CD8-positive, alpha-beta memory T cell (primary cell): ENCODE measurements around the gene DEPP1. TPM values are rescaled to one million over a fixed set of nuclear protein-coding genes. Genes with fewer than 3 reads are reported as not detected.

Source experiments
- CTCF ChIA-PET: fragments of 350-600 bp; sonication (Branson Sonifier 250); formaldehyde crosslinking; loops from one replicate; lab custom pipeline; 2021; ENCODE audit warnings: antibody characterized with exemption; lab: Charles Lee
- POLR2A ChIA-PET: fragments of 350-600 bp; sonication (Branson Sonifier 250); formaldehyde crosslinking; loops from one replicate; lab custom pipeline; 2021; ENCODE audit warnings: antibody characterized with exemption; lab: Charles Lee
- DNase-seq, 5 donors: peaks; one replicate each; pipeline versions ENCODE4 v3.0.0 to v3.0.0-alpha.2; 2020 to 2022; ENCODE audit warnings: mixed read lengths in 1 of 5
- H3K27ac ChIP-seq: one replicate; pipeline ENCODE4 v1.7.0; 2013; ENCODE audit warnings: low read depth, mild to moderate bottlenecking, low read length, moderate library complexity
- H3K27me3 ChIP-seq: 2 replicates; pipeline ENCODE4 v1.7.0; 2013; ENCODE audit warnings: low read length, mild to moderate bottlenecking; ENCODE audit not compliant: insufficient read depth, poor library complexity, severe bottlenecking
- H3K36me3 ChIP-seq: 2 replicates; pipeline ENCODE4 v1.7.0; 2013; ENCODE audit warnings: mild to moderate bottlenecking, low read length, moderate library complexity; ENCODE audit not compliant: insufficient read depth
- H3K4me1 ChIP-seq: 2 replicates; pipeline ENCODE4 v1.7.0; 2013; ENCODE audit warnings: mild to moderate bottlenecking, low read length, moderate library complexity; ENCODE audit not compliant: insufficient read depth
- H3K4me3 ChIP-seq: 2 replicates; pipeline ENCODE4 v1.7.0; 2013; ENCODE audit warnings: mild to moderate bottlenecking, low read length
- H3K9me3 ChIP-seq: 2 replicates; pipeline ENCODE4 v1.7.0; 2013; ENCODE audit warnings: mild to moderate bottlenecking, low read length
- H3K27ac Mint-ChIP-seq, 8 donors: one replicate each; pipeline ENCODE4 v1.8.0; 2020 to 2021; ENCODE audit warnings: mixed read lengths in 8 of 8, mild to moderate bottlenecking in 6 of 8, inconsistent platforms in 3 of 8, moderate library complexity in 3 of 8
- H3K27me3 Mint-ChIP-seq, 2 donors: one replicate each; pipeline ENCODE4 v1.8.0; 2020 to 2021; ENCODE audit warnings: mixed read lengths in 2 of 2, mild to moderate bottlenecking in 1 of 2, moderate library complexity in 1 of 2
- H3K36me3 Mint-ChIP-seq, 3 donors: one replicate each; pipeline ENCODE4 v1.8.0; 2020 to 2021; ENCODE audit warnings: mixed read lengths in 3 of 3, inconsistent platforms in 1 of 3, mild to moderate bottlenecking in 1 of 3
- H3K4me1 Mint-ChIP-seq, 3 donors: one replicate each; pipeline ENCODE4 v1.8.0; 2020 to 2021; ENCODE audit warnings: mixed read lengths in 3 of 3, inconsistent platforms in 1 of 3, mild to moderate bottlenecking in 1 of 3
- H3K4me3 Mint-ChIP-seq, 7 donors: one replicate each; pipeline ENCODE4 v1.8.0; 2020 to 2021; ENCODE audit warnings: mixed read lengths in 7 of 7, mild to moderate bottlenecking in 6 of 7, moderate library complexity in 4 of 7, inconsistent platforms in 2 of 7
- H3K9me3 Mint-ChIP-seq, 5 donors: one replicate each; pipeline ENCODE4 v1.8.0; 2020 to 2022; ENCODE audit warnings: mixed read lengths in 5 of 5, mild to moderate bottlenecking in 3 of 5, moderate library complexity in 2 of 5, inconsistent platforms in 1 of 5
- polyA plus RNA-seq: library from polyadenylated mRNA; unstranded; fragments of 300-500 nt; fragmentation: Illumina TruSeq; gene quantifications from one replicate; pipeline ENCODE4 v1.2.3, GENCODE V29; 2021
- total RNA-seq, 2 experiments: library from RNA; stranded (reverse); gene quantifications; one replicate each; pipeline ENCODE4 v1.2.3, GENCODE V29; 2021

The DEPP1 gene
- total and polyA plus RNA-seq, 3 experiments from 2014 or later, result 0.11 TPM; not detected in 2

- peaks cover 0 to 3% (median 0%) of the 10 kb centered on the region in 5 donors for H3K9me3 Mint-ChIP-seq
- DNase-seq, result no peak
- CTCF ChIA-PET, result interaction anchor here (1.3 to 2.5 kb wide), 2 partner anchors 16 to 18 kb away, joined by 4 to 8 read pairs; no protein-coding TSS in a partner anchor
These were observed 28.0 kb downstream of the DEPP1 start for GRCh38 chr10:44950326-44951225.

GRCh38 chr10:44949915-44950314 is 28.7 kb downstream of the DEPP1 start:
- Histone ChIP-seq H3K27ac (no peak overlapping the region), H3K4me3 (no peak overlapping the region), H3K27me3 (no peaks in the 10 kb centered on the region), H3K9me3 (no peaks in the 10 kb centered on the region), H3K4me1 (no peaks in the 10 kb centered on the region), H3K36me3 (no peaks in the 10 kb centered on the region)
- no peak overlapping the region for H3K4me3 Mint-ChIP-seq
- peaks cover 4 to 10% (median 8%) of the 10 kb centered on the region in 3 donors for H3K36me3 Mint-ChIP-seq
- peaks cover 3 to 7% (median 7%) of the 10 kb centered on the region in 3 donors for H3K4me1 Mint-ChIP-seq
- no peak overlapping the region for H3K27ac Mint-ChIP-seq
- peaks cover 3 to 8% (median 4%) of the 10 kb centered on the region in 5 donors for H3K9me3 Mint-ChIP-seq
- peaks cover 0 to 7% of the 10 kb centered on the region in 2 donors for H3K27me3 Mint-ChIP-seq
- ChIA-PET POLR2A (no interaction called here), CTCF (interaction anchor here (1.3 to 2.5 kb wide), 2 partner anchors 16 to 17 kb away, joined by 4 to 8 read pairs; no protein-coding TSS in a partner anchor)
- no peak for DNase-seq

More at GRCh38 chr10:44950326-44951225, 28.0 kb downstream of the DEPP1 start:
- Histone ChIP-seq H3K36me3 (no peaks in the 10 kb centered on the region), H3K9me3 (no peaks in the 10 kb centered on the region), H3K4me1 (no peaks in the 10 kb centered on the region), H3K27me3 (no peaks in the 10 kb centered on the region), H3K27ac (no peak overlapping the region), H3K4me3 (no peak overlapping the region)
- Mint-ChIP-seq H3K36me3 (peaks cover 0 to 10% (median 8%) of the 10 kb centered on the region in 3 donors), H3K4me3 (no peak overlapping the region), H3K4me1 (peaks cover 4 to 9% (median 8%) of the 10 kb centered on the region in 3 donors), H3K27ac (peak overlapping the region in 1 of 8 donors; percentile 80), H3K27me3 (peaks cover 0 to 3% of the 10 kb centered on the region in 2 donors)
- POLR2A ChIA-PET, result no interaction called here

GRCh38 chr10:44949127-44949802 is 29.3 kb downstream of the DEPP1 start:
- ChIA-PET CTCF (interaction anchor here (1.3 to 2.5 kb wide), 2 partner anchors 16 to 17 kb away, joined by 4 to 8 read pairs; no protein-coding TSS in a partner anchor), POLR2A (no interaction called here)
- no peak overlapping the region for H3K4me3 Mint-ChIP-seq
- peaks cover 4 to 10% (median 6%) of the 10 kb centered on the region in 3 donors for H3K36me3 Mint-ChIP-seq
- no peak for DNase-seq
- no peaks in the 10 kb centered on the region for H3K4me1 ChIP-seq
- no peaks in the 10 kb centered on the region for H3K36me3 ChIP-seq
- no peak overlapping the region for H3K4me3 ChIP-seq
- peaks cover 9 to 13% (median 9%) of the 10 kb centered on the region in 5 donors for H3K9me3 Mint-ChIP-seq
- no peak overlapping the region for H3K27ac ChIP-seq
- H3K27ac Mint-ChIP-seq, result no peak overlapping the region
- H3K27me3 ChIP-seq, result no peaks in the 10 kb centered on the region
- peaks cover 0 to 9% of the 10 kb centered on the region in 2 donors for H3K27me3 Mint-ChIP-seq
- H3K9me3 ChIP-seq, result peaks cover 2% of the 10 kb centered on the region
- H3K4me1 Mint-ChIP-seq, result peaks cover 0 to 5% (median under 1%) of the 10 kb centered on the region in 3 donors

- H3K4me3 ChIP-seq, result no peak overlapping the region
- H3K4me3 Mint-ChIP-seq, result no peak overlapping the region
- no peak for DNase-seq
- peaks cover 4% of the 10 kb centered on the region for H3K9me3 ChIP-seq
- H3K27me3 ChIP-seq, result no peaks in the 10 kb centered on the region
- CTCF ChIA-PET, result interaction anchor here (2.5 kb wide), 1 partner anchor 16 kb away, joined by 8 read pairs; no protein-coding TSS in a partner anchor
- no peak overlapping the region for H3K27ac ChIP-seq
- peaks cover 12 to 17% (median 14%) of the 10 kb centered on the region in 5 donors for H3K9me3 Mint-ChIP-seq
- peaks cover 0 to 9% of the 10 kb centered on the region in 2 donors for H3K27me3 Mint-ChIP-seq
- no peaks in the 10 kb centered on the region for H3K4me1 ChIP-seq
- POLR2A ChIA-PET, result no interaction called here
- H3K36me3 ChIP-seq, result no peaks in the 10 kb centered on the region
- H3K27ac Mint-ChIP-seq, result no peak overlapping the region
- no peaks in the 10 kb centered on the region for H3K4me1 Mint-ChIP-seq
- H3K36me3 Mint-ChIP-seq, result peaks cover 4 to 9% (median 6%) of the 10 kb centered on the region in 3 donors
These were observed 30.0 kb downstream of the DEPP1 start for GRCh38 chr10:44948642-44949041.

- Mint-ChIP-seq H3K4me3 (no peak overlapping the region), H3K27me3 (peaks cover 4 to 15% of the 10 kb centered on the region in 2 donors), H3K9me3 (peaks cover 17 to 22% (median 20%) of the 10 kb centered on the region in 5 donors), H3K27ac (no peak overlapping the region), H3K4me1 (no peaks in the 10 kb centered on the region), H3K36me3 (peaks cover 2 to 7% (median 6%) of the 10 kb centered on the region in 3 donors)
- Histone ChIP-seq H3K4me1 (no peaks in the 10 kb centered on the region), H3K9me3 (peaks cover 4% of the 10 kb centered on the region), H3K36me3 (no peaks in the 10 kb centered on the region), H3K27ac (no peak overlapping the region), H3K27me3 (no peaks in the 10 kb centered on the region), H3K4me3 (no peak overlapping the region)
- ChIA-PET CTCF (interaction anchor here (2.8 kb wide), 1 partner anchor 15 kb away, joined by 13 read pairs; no protein-coding TSS in a partner anchor), POLR2A (no interaction called here)
- no peak for DNase-seq
These were observed 31.0 kb downstream of the DEPP1 start for GRCh38 chr10:44947371-44948152.

- H3K4me1 ChIP-seq, result no peaks in the 10 kb centered on the region
- no peak overlapping the region for H3K4me3 ChIP-seq
- Mint-ChIP-seq H3K9me3 (peaks cover 20 to 27% (median 22%) of the 10 kb centered on the region in 5 donors), H3K27me3 (peaks cover 7 to 25% of the 10 kb centered on the region in 2 donors), H3K27ac (no peak overlapping the region), H3K4me3 (no peak overlapping the region), H3K4me1 (no peaks in the 10 kb centered on the region), H3K36me3 (peaks cover 2 to 8% (median 4%) of the 10 kb centered on the region in 3 donors)
- peaks cover 4% of the 10 kb centered on the region for H3K9me3 ChIP-seq
- ChIA-PET CTCF (interaction anchor here (2.8 kb wide), 1 partner anchor 14 kb away, joined by 13 read pairs; no protein-coding TSS in a partner anchor), POLR2A (no interaction called here)
- no peaks in the 10 kb centered on the region for H3K27me3 ChIP-seq
- H3K27ac ChIP-seq, result no peak overlapping the region
- H3K36me3 ChIP-seq, result no peaks in the 10 kb centered on the region
- DNase-seq, result no peak
These were observed 32.4 kb downstream of the DEPP1 start for GRCh38 chr10:44946205-44946604.

GRCh38 chr10:44944354-44944753 is 34.3 kb downstream of the DEPP1 start:
- CTCF ChIA-PET, result no interaction called here

More at GRCh38 chr10:44944354-44944753, 34.3 kb downstream of the DEPP1 start:
- Histone ChIP-seq H3K9me3 (peaks cover 4% of the 10 kb centered on the region), H3K27ac (no peak overlapping the region), H3K4me1 (no peaks in the 10 kb centered on the region), H3K27me3 (no peaks in the 10 kb centered on the region), H3K36me3 (no peaks in the 10 kb centered on the region), H3K4me3 (no peak overlapping the region)
- peaks cover 20 to 31% (median 22%) of the 10 kb centered on the region in 5 donors for H3K9me3 Mint-ChIP-seq
- peaks cover 0 to 11% (median 1%) of the 10 kb centered on the region in 3 donors for H3K36me3 Mint-ChIP-seq
- no peaks in the 10 kb centered on the region for H3K4me1 Mint-ChIP-seq
- H3K4me3 Mint-ChIP-seq, result no peak overlapping the region
- no peak overlapping the region for H3K27ac Mint-ChIP-seq
- no peak for DNase-seq
- peaks cover 7 to 36% of the 10 kb centered on the region in 2 donors for H3K27me3 Mint-ChIP-seq
- POLR2A ChIA-PET, result no interaction called here
